ENCODE data around the gene AGBL2. TPM values are rescaled to one million over a fixed set of nuclear protein-coding genes. Genes with fewer than 3 reads are reported as not detected.
A peak's percentile ranks its signal among the peaks of the same experiment; 100 is the strongest.

Gene AGBL2
- total RNA-seq, 4 donors from 2014 or later, result 0.29 to 0.89 TPM; not detected in 2

DNA sequence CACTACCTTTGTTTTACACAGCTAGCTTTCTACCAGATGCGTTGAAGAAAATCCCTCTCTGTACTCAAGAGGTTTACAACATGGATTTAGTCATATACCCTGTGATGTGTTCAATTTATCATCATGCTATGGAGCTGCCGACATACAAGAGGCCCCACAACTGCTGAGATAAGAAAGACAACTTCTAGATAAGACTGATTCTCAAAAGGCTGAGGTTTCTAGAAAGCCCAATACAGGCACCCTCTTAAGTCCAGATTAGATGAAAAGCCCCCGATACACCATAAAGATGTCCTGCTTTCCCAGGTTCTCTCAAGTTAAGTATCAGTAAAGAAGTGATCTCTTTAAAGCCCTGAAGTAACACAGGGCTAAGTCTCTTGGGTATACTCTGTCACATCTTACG lies 87.1 kb downstream of the AGBL2 start:
- Histone ChIP-seq H3K36me3 (peaks cover 93% of the 10 kb centered on the region), H3K27ac (no peak overlapping the region), H3K27me3 (no peaks in the 10 kb centered on the region), H3K4me1 (no peaks in the 10 kb centered on the region), H3K9me3 (no peaks in the 10 kb centered on the region), H3K4me3 (no peak overlapping the region)
- DNase-seq (ENCODE audit: low spot score in 2 of 2), result no peak
- WGBS, result 82% methylated on average over 4 of the region's 4 CpGs
- TF ChIP-seq POLR2A (IDR thresholded peaks at IDR 0.05) (no peak), POLR2AphosphoS5 (IDR thresholded peaks at IDR 0.05) (no peak), EP300 (IDR thresholded peaks at IDR 0.05) (no peak)
- TF ChIP-seq, protein P1, sequence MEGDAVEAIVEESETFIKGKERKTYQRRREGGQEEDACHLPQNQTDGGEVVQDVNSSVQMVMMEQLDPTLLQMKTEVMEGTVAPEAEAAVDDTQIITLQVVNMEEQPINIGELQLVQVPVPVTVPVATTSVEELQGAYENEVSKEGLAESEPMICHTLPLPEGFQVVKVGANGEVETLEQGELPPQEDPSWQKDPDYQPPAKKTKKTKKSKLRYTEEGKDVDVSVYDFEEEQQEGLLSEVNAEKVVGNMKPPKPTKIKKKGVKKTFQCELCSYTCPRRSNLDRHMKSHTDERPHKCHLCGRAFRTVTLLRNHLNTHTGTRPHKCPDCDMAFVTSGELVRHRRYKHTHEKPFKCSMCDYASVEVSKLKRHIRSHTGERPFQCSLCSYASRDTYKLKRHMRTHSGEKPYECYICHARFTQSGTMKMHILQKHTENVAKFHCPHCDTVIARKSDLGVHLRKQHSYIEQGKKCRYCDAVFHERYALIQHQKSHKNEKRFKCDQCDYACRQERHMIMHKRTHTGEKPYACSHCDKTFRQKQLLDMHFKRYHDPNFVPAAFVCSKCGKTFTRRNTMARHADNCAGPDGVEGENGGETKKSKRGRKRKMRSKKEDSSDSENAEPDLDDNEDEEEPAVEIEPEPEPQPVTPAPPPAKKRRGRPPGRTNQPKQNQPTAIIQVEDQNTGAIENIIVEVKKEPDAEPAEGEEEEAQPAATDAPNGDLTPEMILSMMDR (IDR thresholded peaks at IDR 0.05), result no peak

DNA sequence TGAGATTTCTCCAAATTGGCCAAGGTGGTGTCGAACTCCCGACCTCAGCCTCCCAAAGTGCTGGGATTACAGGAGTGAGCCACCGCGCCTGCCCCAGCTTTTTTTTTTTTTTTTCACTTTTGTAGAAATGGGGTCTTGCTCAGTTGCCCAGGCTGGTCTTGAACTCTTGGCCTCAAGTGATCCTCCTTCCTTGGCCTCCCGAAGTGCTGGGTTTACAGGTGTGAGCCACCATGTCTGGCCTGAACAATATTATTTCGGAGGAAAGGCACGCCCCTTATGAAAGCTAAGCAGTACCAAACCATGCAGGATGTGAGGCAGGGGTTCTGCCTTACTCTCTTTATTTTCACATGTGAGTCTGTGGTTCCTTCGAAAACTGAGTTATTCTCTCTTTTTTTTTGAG lies 88.9 kb downstream of the AGBL2 start:
- H3K4me1 ChIP-seq, result no peaks in the 10 kb centered on the region
- DNase-seq (ENCODE audit: low spot score in 2 of 2), result no peak
- H3K36me3 ChIP-seq, result peaks cover 95% of the 10 kb centered on the region
- TF ChIP-seq, protein P1 (IDR thresholded peaks at IDR 0.05), result no peak
- TF ChIP-seq POLR2AphosphoS5 (IDR thresholded peaks at IDR 0.05) (no peak), EP300 (IDR thresholded peaks at IDR 0.05) (no peak)
- H3K4me3 ChIP-seq, result no peak overlapping the region
- H3K9me3 ChIP-seq, result no peaks in the 10 kb centered on the region
- WGBS, result 97% methylated on average over 8 of the region's 8 CpGs
- no peaks in the 10 kb centered on the region for H3K27me3 ChIP-seq
- H3K27ac ChIP-seq, result no peak overlapping the region

DNA sequence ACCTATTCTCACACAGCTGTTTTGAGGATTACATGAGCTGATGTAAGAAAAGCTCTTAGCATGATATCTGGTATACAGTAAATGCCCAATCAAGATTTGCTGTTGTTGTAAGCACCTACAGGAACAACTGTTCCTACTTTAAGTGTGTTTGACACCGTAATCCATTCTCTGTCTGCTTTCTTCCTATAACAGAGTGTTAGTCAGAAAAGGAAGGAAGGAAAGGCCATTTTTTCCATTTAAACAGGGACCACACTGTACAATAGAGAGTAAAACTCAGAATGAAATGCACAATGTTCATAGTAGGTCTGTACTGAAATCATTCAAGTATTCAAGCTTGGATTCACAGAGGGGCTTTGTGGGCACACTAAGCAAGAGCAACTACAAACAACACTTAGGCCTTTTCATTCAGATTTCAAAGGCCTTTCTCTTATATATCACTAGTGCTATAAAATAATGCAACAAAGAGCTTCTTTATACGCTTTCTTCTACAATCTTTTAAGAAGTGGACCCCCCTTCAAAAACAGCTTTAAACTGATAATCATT lies 94.3 kb downstream of the AGBL2 start:
- H3K36me3 ChIP-seq, result peaks cover 67% of the 10 kb centered on the region
- no peak for DNase-seq (ENCODE audit: low spot score in 2 of 2)
- no peaks in the 10 kb centered on the region for H3K9me3 ChIP-seq
- TF ChIP-seq, protein P1 (IDR thresholded peaks at IDR 0.05), result no peak
- no peak for TF ChIP-seq EP300 (IDR thresholded peaks at IDR 0.05)
- TF ChIP-seq POLR2A (IDR thresholded peaks at IDR 0.05), result no peak
- TF ChIP-seq POLR2AphosphoS5 (IDR thresholded peaks at IDR 0.05), result no peak
- H3K27me3 ChIP-seq, result no peaks in the 10 kb centered on the region
- no peak overlapping the region for H3K27ac ChIP-seq
- H3K4me3 ChIP-seq, result no peak overlapping the region
- 84% methylated on average over 2 of the region's 2 CpGs for WGBS
- H3K4me1 ChIP-seq, result peaks cover 9% of the 10 kb centered on the region

DNA sequence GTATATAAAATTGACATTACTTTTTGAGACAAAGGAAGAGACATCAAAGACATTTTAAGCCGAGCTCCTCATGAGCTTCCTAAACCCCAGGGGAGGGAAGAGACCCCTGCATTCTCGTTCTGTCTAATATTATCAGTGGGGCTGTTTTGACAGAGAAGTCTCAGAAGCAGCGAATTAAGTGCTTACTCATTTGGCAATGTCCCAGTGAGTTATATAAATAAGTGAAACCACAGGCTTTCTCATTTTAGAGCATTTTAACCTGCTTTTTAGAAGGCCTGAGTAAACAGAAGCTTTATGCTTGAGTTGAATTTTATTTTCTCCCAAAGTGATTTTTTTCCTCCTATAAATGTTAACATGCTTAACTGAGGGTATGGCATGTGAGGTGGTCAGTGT lies 97.8 kb downstream of the AGBL2 start:
- Histone ChIP-seq H3K4me3 (no peak overlapping the region), H3K4me1 (peaks cover 9% of the 10 kb centered on the region), H3K27me3 (no peaks in the 10 kb centered on the region), H3K9me3 (no peaks in the 10 kb centered on the region), H3K27ac (no peak overlapping the region), H3K36me3 (peaks cover 38% of the 10 kb centered on the region)
- TF ChIP-seq EP300 (IDR thresholded peaks at IDR 0.05) (no peak), POLR2AphosphoS5 (IDR thresholded peaks at IDR 0.05) (no peak), POLR2A (IDR thresholded peaks at IDR 0.05) (no peak)
- TF ChIP-seq, protein P1 (IDR thresholded peaks at IDR 0.05), result no peak
- DNase-seq (ENCODE audit: low spot score in 2 of 2), result no peak
- WGBS, result 36% methylated on average over 3 of the region's 3 CpGs

DNA sequence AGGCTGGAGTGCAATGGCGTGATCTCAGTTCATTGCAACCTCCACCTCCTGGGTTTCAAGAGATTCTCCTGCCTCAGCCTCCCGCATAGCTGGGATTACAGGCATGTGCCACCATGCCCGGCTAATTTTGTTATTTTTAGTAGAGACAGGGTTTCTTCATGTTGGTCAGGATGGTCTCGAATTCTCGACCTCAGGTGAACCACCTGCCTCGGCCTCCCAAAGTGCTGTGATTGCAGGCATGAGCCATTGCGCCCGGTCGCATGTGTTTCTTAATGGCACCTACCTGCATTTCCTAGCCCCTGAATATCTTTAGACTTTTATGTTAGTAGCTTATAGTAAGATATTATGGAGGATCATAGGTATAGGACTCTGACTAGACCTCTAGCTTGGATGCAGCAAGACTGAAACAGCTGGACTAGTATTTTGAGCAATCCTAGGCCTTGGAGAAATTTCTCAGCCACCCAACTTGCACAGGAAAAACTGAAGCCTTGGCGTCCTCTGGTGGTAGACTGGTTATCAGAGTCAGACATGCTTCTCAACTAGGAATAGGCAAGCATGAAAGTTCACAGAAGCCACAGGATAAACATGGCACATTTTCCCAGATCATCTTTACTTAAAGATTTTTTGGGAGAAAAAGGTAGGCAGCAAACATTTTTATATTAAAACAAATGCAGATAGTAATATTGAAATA lies 98.3 kb downstream of the AGBL2 start:
- 82% methylated on average over 10 of the region's 10 CpGs for WGBS
- H3K36me3 ChIP-seq, result peaks cover 32% of the 10 kb centered on the region
- TF ChIP-seq, protein P1 (IDR thresholded peaks at IDR 0.05), result peak; percentile 39 to 53
- TF ChIP-seq EP300 (IDR thresholded peaks at IDR 0.05), result no peak
- no peak overlapping the region for H3K4me3 ChIP-seq
- H3K9me3 ChIP-seq, result no peaks in the 10 kb centered on the region
- no peak overlapping the region for H3K27ac ChIP-seq
- DNase-seq (ENCODE audit: low spot score in 2 of 2), result peak in 1 of 2 donors; percentile 59
- no peaks in the 10 kb centered on the region for H3K27me3 ChIP-seq
- H3K4me1 ChIP-seq, result peaks cover 9% of the 10 kb centered on the region

All from suprapubic skin (tissue), 4 donors.